Karpas-422 (cell line): ENCODE measurements around the gene CRYBA4. TPM values are rescaled to one million over a fixed set of nuclear protein-coding genes. Genes with fewer than 3 reads are reported as not detected.

Experiments used
- DNase-seq: peaks from one replicate; pipeline ENCODE4 v3.0.0-alpha.2; 2015
- H2AFZ ChIP-seq: fragments of 200-600 bp; sonication (generic); 2 replicates; pipeline ENCODE4 v1.6.1; 2014; ENCODE audit warnings: antibody characterized with exemption, low read length, mixed read lengths
- H3K27ac ChIP-seq: fragments of 200-600 bp; sonication (generic); 2 replicates; pipeline ENCODE4 v1.5.1; 2014; ENCODE audit warnings: mild to moderate bottlenecking, low read length, moderate library complexity
- H3K27me3 ChIP-seq: fragments of 200-600 bp; sonication (generic); 2 replicates; pipeline ENCODE4 v1.6.1; 2014; ENCODE audit warnings: low read length, mixed read lengths
- H3K36me3 ChIP-seq: fragments of 200-600 bp; sonication (generic); 2 replicates; pipeline ENCODE4 v1.6.1; 2014; ENCODE audit warnings: low read length, mixed read lengths; ENCODE audit not compliant: insufficient read depth
- H3K4me1 ChIP-seq: fragments of 200-600 bp; sonication (generic); 2 replicates; pipeline ENCODE4 v1.6.1; 2014; ENCODE audit warnings: mild to moderate bottlenecking, low read length, mixed read lengths
- H3K4me2 ChIP-seq: fragments of 200-600 bp; sonication (generic); 2 replicates; pipeline ENCODE4 v1.6.1; 2014; ENCODE audit warnings: low read length, low read depth, mild to moderate bottlenecking; ENCODE audit not compliant: poor library complexity, severe bottlenecking
- H3K4me3 ChIP-seq: fragments of 200-600 bp; sonication (generic); 2 replicates; pipeline ENCODE4 v1.5.1; 2014; ENCODE audit warnings: mild to moderate bottlenecking, antibody characterized with exemption, low read length, mixed read lengths
- H3K79me2 ChIP-seq: fragments of 200-600 bp; sonication (generic); 2 replicates; pipeline ENCODE4 v1.6.1; 2014; ENCODE audit warnings: mild to moderate bottlenecking, low read length, mixed read lengths
- H3K9ac ChIP-seq: fragments of 200-600 bp; sonication (generic); 2 replicates; pipeline ENCODE4 v1.6.0; 2014; ENCODE audit warnings: low read length
- H3K9me2 ChIP-seq: fragments of 200-600 bp; sonication (generic), shearing (Covaris generic); replicated peaks from 2 replicates; pipeline ENCODE4 v1.6.0; 2014; ENCODE audit warnings: mild to moderate bottlenecking, low read length, moderate library complexity; ENCODE audit not compliant: insufficient read depth
- H3K9me3 ChIP-seq: fragments of 300-700, 200-600 bp; sonication (generic); 2 replicates; pipeline ENCODE4 v1.6.1; 2014; ENCODE audit warnings: low read length, mixed read lengths
- H4K20me1 ChIP-seq: fragments of 200-600 bp; sonication (generic); 2 replicates; pipeline ENCODE4 v1.6.1; 2014; ENCODE audit warnings: mild to moderate bottlenecking, antibody characterized with exemption, low read length, low read depth; ENCODE audit not compliant: insufficient read depth
- total RNA-seq: library from RNA; depleted of rRNA; stranded (reverse); fragments of >200 nt; shearing (Covaris generic); gene quantifications from 2 replicates; pipeline ENCODE4 v1.2.3, GENCODE V29; 2014; ENCODE audit warnings: low replicate concordance

CRYBA4 gene
- total RNA-seq, 1 experiment from 2014 or later, result not detected

DNA sequence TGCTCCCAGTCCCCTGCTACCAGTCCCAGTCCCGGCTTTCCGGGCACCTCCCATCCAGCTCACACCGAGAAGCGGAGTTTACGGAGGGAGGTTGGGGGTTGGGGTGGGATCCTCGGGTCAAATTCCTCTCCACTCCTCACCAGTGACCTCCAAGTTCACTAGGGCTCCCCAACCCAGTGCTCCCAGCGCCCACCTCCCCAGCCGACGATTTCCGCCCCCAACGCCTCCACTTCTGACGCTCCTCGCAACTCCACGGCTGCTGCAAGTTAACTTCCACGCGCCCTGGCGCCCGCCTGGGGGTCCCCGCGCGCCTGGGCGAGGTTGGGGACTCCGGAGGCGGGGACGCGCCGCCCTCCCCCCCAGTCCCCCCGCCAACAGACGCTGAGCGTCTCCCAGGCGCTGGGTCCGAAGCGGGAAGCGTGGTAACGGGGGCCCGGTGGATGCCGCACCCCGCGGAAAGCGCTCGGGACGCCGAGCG is 32.4 kb upstream of the CRYBA4 start:
- peaks cover 8% of the 10 kb centered on the region for H3K36me3 ChIP-seq
- H3K4me3 ChIP-seq, result peak overlapping the region; percentile 83
- H2AFZ ChIP-seq, result peak overlapping the region; percentile 53; the same call in 1 of the 2 replicates
- no peaks in the 10 kb centered on the region for H3K27me3 ChIP-seq
- peak overlapping the region; percentile 83 for H3K4me2 ChIP-seq
- H3K79me2 ChIP-seq, result peaks cover 50% of the 10 kb centered on the region
- peak; percentile 69 for DNase-seq
- peaks cover 4% of the 10 kb centered on the region for H3K9me3 ChIP-seq
- H3K27ac ChIP-seq, result peak overlapping the region; percentile 65
- H3K9ac ChIP-seq, result peak overlapping the region; percentile 82
- no peaks in the 10 kb centered on the region for H4K20me1 ChIP-seq
- no peaks in the 10 kb centered on the region for H3K9me2 ChIP-seq
- H3K4me1 ChIP-seq, result peaks cover 27% of the 10 kb centered on the region

DNA sequence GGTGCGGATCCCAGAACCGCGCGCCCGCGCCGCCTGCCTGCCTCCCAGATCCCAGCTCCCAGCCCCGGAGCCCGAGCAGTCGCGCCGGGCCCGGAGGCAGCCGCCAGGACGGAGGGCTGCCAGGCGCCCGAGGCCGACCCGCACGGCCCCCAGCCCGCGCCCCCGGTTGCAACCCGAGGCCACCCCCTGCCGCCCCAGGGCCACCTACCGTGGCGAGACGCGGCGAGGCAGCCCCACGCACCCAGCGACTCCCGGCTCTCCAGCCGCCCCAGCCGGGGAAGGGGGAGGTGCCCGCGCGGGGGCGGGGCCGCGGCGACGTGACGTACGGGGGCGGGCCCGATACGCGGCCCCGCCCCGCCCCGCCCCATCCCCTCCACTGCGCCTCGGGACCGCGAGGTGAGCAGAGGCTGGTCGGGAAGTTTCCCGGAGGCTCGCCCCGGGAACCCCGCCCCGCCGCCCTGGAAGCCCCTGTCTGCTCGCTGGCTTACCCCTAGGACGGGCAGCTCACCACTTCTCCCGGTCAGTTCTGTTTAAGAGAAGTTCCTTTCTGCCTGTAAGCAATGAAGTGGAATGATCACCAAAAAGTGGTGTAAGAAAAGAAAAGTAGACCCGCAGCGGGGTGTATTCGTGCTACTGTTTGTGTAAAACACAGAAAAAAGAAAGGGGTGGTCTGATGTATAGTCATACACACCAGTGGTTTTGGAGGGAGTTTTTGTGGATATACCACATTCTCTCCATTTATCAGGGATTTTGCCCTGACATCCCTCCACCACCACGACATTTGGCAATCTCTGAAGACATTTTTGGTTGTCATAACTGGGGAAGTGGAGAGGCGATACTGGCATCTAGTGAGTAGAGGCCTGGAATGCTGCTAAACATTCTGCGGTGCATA is 31.7 kb upstream of the CRYBA4 start, which contains the start of gene TPST2:
Gene TPST2, minus strand, starts transcription at position 288 of the 892 bp plus-strand sequence. CDS start 48,502 bp downstream, outside the sequence.
- peaks cover 4% of the 10 kb centered on the region for H3K9me3 ChIP-seq
- H3K4me2 ChIP-seq, result peak within 1 kb of the TSS; percentile 83
- no peaks in the 10 kb centered on the region for H4K20me1 ChIP-seq
- H3K9me2 ChIP-seq, result no peaks in the 10 kb centered on the region
- peak within 1 kb of the TSS; percentile 72; the same call in 1 of the 2 replicates for H2AFZ ChIP-seq
- peaks cover 43% of the 10 kb centered on the region for H3K79me2 ChIP-seq
- no peaks in the 10 kb centered on the region for H3K27me3 ChIP-seq
- peaks cover 27% of the 10 kb centered on the region for H3K4me1 ChIP-seq
- peak; percentile 91 for DNase-seq
- H3K27ac ChIP-seq, result peak within 1 kb of the TSS; percentile 65
- peaks cover 8% of the 10 kb centered on the region for H3K36me3 ChIP-seq
- H3K9ac ChIP-seq, result peak within 1 kb of the TSS; percentile 82
- peak within 1 kb of the TSS; percentile 83 for H3K4me3 ChIP-seq

- H3K4me2 ChIP-seq, result no peak overlapping the region
Observed at GRCh38 chr22:26592421-26592891, 29.3 kb upstream of the CRYBA4 start.

GRCh38 chr22:26593763-26594162 is 28.0 kb upstream of the CRYBA4 start:
- Histone ChIP-seq H3K27ac (no peak overlapping the region), H3K4me1 (peaks cover 14% of the 10 kb centered on the region)
- no peak for DNase-seq

More at GRCh38 chr22:26592421-26592891, 29.3 kb upstream of the CRYBA4 start:
- no peak for DNase-seq
- Histone ChIP-seq H3K9me2 (no peaks in the 10 kb centered on the region), H3K4me3 (no peak overlapping the region), H3K4me1 (peaks cover 16% of the 10 kb centered on the region), H3K9me3 (peaks cover 4% of the 10 kb centered on the region), H3K27me3 (no peaks in the 10 kb centered on the region), H3K27ac (no peak overlapping the region), H4K20me1 (no peaks in the 10 kb centered on the region), H3K79me2 (peaks cover 24% of the 10 kb centered on the region), H3K36me3 (peaks cover 8% of the 10 kb centered on the region), H3K9ac (no peak overlapping the region), H2AFZ (no peak overlapping the region)

GRCh38 chr22:26597026-26597425 is 24.7 kb upstream of the CRYBA4 start:
- no peak overlapping the region for H3K4me3 ChIP-seq
- H3K36me3 ChIP-seq, result no peaks in the 10 kb centered on the region
- no peak overlapping the region for H3K9ac ChIP-seq
- DNase-seq, result no peak
- H4K20me1 ChIP-seq, result no peaks in the 10 kb centered on the region
- H3K79me2 ChIP-seq, result no peaks in the 10 kb centered on the region
- H3K27me3 ChIP-seq, result no peaks in the 10 kb centered on the region
- H3K9me2 ChIP-seq, result no peaks in the 10 kb centered on the region
- no peak overlapping the region for H3K4me2 ChIP-seq
- no peak overlapping the region for H3K27ac ChIP-seq
- H2AFZ ChIP-seq, result no peak overlapping the region
- no peaks in the 10 kb centered on the region for H3K4me1 ChIP-seq
- H3K9me3 ChIP-seq, result no peaks in the 10 kb centered on the region

More at GRCh38 chr22:26593763-26594162, 28.0 kb upstream of the CRYBA4 start:
- no peaks in the 10 kb centered on the region for H3K9me2 ChIP-seq
- H3K36me3 ChIP-seq, result no peaks in the 10 kb centered on the region
- H3K4me3 ChIP-seq, result no peak overlapping the region
- no peak overlapping the region for H2AFZ ChIP-seq
- H3K79me2 ChIP-seq, result peaks cover 11% of the 10 kb centered on the region
- no peaks in the 10 kb centered on the region for H3K27me3 ChIP-seq
- no peak overlapping the region for H3K9ac ChIP-seq
- no peaks in the 10 kb centered on the region for H3K9me3 ChIP-seq
- H4K20me1 ChIP-seq, result no peaks in the 10 kb centered on the region
- no peak overlapping the region for H3K4me2 ChIP-seq

DNA sequence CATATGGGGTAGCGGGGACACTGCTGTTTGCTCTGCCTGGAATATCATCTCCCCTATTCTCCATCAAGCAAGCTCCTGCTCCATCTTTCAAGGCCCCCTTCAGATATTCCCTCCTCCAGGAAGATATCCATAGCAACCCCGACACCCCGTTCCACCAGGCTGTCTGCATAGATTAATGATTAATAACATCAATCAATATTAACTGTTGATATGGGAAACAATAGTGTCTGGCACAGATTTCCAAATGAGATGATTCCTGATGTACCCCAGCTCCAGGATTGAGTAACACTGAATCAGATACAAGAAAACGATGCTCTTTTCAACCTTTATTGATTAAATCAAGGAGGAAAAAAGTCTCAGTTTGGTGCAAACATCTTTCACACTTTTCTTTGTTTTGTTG is 24.3 kb upstream of the CRYBA4 start:
- Histone ChIP-seq H3K27ac (no peak overlapping the region), H3K79me2 (no peaks in the 10 kb centered on the region), H4K20me1 (no peaks in the 10 kb centered on the region), H3K9ac (no peak overlapping the region), H2AFZ (no peak overlapping the region), H3K4me1 (no peaks in the 10 kb centered on the region), H3K9me2 (no peaks in the 10 kb centered on the region), H3K4me3 (no peak overlapping the region), H3K36me3 (no peaks in the 10 kb centered on the region), H3K4me2 (no peak overlapping the region), H3K9me3 (no peaks in the 10 kb centered on the region), H3K27me3 (no peaks in the 10 kb centered on the region)
- no peak for DNase-seq

DNA sequence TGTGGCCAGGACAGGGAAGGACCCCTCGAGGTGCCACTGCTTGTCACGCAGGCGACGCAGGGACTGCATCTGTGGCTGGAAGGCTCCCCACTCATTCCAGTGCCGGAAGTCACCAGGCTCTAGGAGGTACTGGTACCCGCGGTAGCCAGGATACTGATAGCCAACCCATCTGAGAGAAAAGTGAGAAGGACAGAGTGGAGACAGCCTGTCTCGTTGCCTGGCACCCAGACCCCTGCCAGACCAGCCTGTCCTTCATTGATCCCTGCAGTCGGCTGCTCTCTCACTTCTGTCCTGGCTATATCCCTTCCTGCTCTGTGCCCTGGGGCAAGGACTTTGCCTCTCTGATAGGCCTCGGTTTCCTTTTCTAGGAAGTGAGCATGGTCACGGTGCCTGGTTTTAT is 22.3 kb upstream of the CRYBA4 start:
- no peak overlapping the region for H3K4me2 ChIP-seq
- no peak for DNase-seq
- no peaks in the 10 kb centered on the region for H3K4me1 ChIP-seq
- H3K36me3 ChIP-seq, result no peaks in the 10 kb centered on the region
- no peaks in the 10 kb centered on the region for H4K20me1 ChIP-seq
- no peaks in the 10 kb centered on the region for H3K9me3 ChIP-seq
- H3K4me3 ChIP-seq, result no peak overlapping the region
- H3K79me2 ChIP-seq, result no peaks in the 10 kb centered on the region
- H3K9me2 ChIP-seq, result no peaks in the 10 kb centered on the region
- H3K9ac ChIP-seq, result no peak overlapping the region
- no peaks in the 10 kb centered on the region for H3K27me3 ChIP-seq
- H2AFZ ChIP-seq, result no peak overlapping the region
- no peak overlapping the region for H3K27ac ChIP-seq

- no peaks in the 10 kb centered on the region for H3K79me2 ChIP-seq
- H3K9ac ChIP-seq, result no peak overlapping the region
- H3K27ac ChIP-seq, result no peak overlapping the region
- H3K9me2 ChIP-seq, result no peaks in the 10 kb centered on the region
- no peaks in the 10 kb centered on the region for H3K9me3 ChIP-seq
- no peaks in the 10 kb centered on the region for H3K4me1 ChIP-seq
- H3K4me3 ChIP-seq, result no peak overlapping the region
- no peak overlapping the region for H3K4me2 ChIP-seq
- H3K36me3 ChIP-seq, result no peaks in the 10 kb centered on the region
- no peak for DNase-seq
- H4K20me1 ChIP-seq, result no peaks in the 10 kb centered on the region
- no peaks in the 10 kb centered on the region for H3K27me3 ChIP-seq
- H2AFZ ChIP-seq, result no peak overlapping the region
Observed at GRCh38 chr22:26601726-26602125, 20.0 kb upstream of the CRYBA4 start.
